H1 (cell line): ENCODE measurements around the gene ITGB4. TPM values are rescaled to one million over a fixed set of nuclear protein-coding genes. Genes with fewer than 3 reads are reported as not detected.
A peak's percentile ranks its signal among the peaks of the same experiment; 100 is the strongest.

ENCODE experiments used
- CTCF ChIA-PET: fragments of 300-600 bp; sonication (Branson Sonifier 250); formaldehyde crosslinking; loops from one replicate; lab custom pipeline; 2021; ENCODE audit not compliant: partially characterized antibody; lab: Charles Lee
- POLR2A ChIA-PET: fragments of 300-600 bp; sonication (Branson Sonifier 250); formaldehyde crosslinking; loops from one replicate; lab custom pipeline; 2021; ENCODE audit warnings: inconsistent platforms; ENCODE audit not compliant: partially characterized antibody; lab: Charles Lee
- DNase-seq, 2 experiments: peaks; one replicate each; pipeline versions ENCODE4 v3.0.0 to v3.0.0-alpha.2; 2010 to 2022; ENCODE audit warnings: low spot score in 2 of 2, low read depth in 1 of 2, mixed read lengths in 1 of 2
- FAIRE-seq: peaks from 2 replicates; lab custom pipeline; 2011; peaks lifted over from hg19 to GRCh38; lab: Jason Lieb, UNC
- H2AFZ ChIP-seq: 2 replicates; pipeline ENCODE4 v1.8.1; 2012; ENCODE audit warnings: low read length, inconsistent platforms
- H2AK5ac ChIP-seq: 2 replicates; pipeline ENCODE4 v1.6.1; 2013; ENCODE audit warnings: low read depth, low read length
- H2BK120ac ChIP-seq: replicated peaks from 2 replicates; pipeline ENCODE3; 2013; ENCODE audit warnings: low read depth, low read length, inconsistent platforms
- H2BK12ac ChIP-seq: 2 replicates; pipeline ENCODE4 v1.6.1; 2013; ENCODE audit warnings: low read depth, low read length
- H2BK15ac ChIP-seq: 2 replicates; pipeline ENCODE4 v1.6.1; 2013; ENCODE audit warnings: low read length
- H2BK20ac ChIP-seq: 2 replicates; pipeline ENCODE4 v1.6.1; 2013; ENCODE audit warnings: low read length
- H2BK5ac ChIP-seq: 2 replicates; pipeline ENCODE4 v1.6.1; 2013; ENCODE audit warnings: low read depth, low read length
- H3K14ac ChIP-seq: 2 replicates; pipeline ENCODE4 v1.6.1; 2013; ENCODE audit warnings: inconsistent platforms; ENCODE audit not compliant: insufficient read length
- H3K18ac ChIP-seq: 2 replicates; pipeline ENCODE4 v1.6.1; 2013; ENCODE audit warnings: low read length; ENCODE audit errors: extremely low read depth
- H3K23ac ChIP-seq: 2 replicates; pipeline ENCODE4 v1.6.1; 2013; ENCODE audit warnings: inconsistent platforms; ENCODE audit not compliant: insufficient read length
- H3K23me2 ChIP-seq: 2 replicates; pipeline ENCODE4 v1.6.1; 2013; ENCODE audit warnings: low read depth, low read length
- H3K27ac ChIP-seq: 2 replicates; pipeline ENCODE4 v1.6.1; 2011; ENCODE audit warnings: low read depth, low read length, inconsistent platforms
- H3K27me3 ChIP-seq, 4 experiments: replicated peaks in 1 of 4; 1 replicate in 1 of 4; 2 replicates in 3 of 4; pipeline versions ENCODE4 v1.6.1 to v1.8.1; 2011 to 2013; ENCODE audit warnings: low read length in 3 of 4, mild to moderate bottlenecking in 3 of 4, inconsistent platforms in 2 of 4, mixed read lengths in 2 of 4, moderate library complexity in 1 of 4; ENCODE audit not compliant: control insufficient read depth in 3 of 4, insufficient read depth in 3 of 4; ENCODE audit errors: extremely low read depth in 1 of 4
- H3K36me3 ChIP-seq, 4 experiments: 2 replicates each; pipeline versions ENCODE4 v1.6.1 to v1.8.1; 2011 to 2013; ENCODE audit warnings: mild to moderate bottlenecking in 4 of 4, low read length in 3 of 4, moderate library complexity in 2 of 4, control low read depth in 1 of 4, inconsistent platforms in 1 of 4; ENCODE audit not compliant: insufficient read depth in 4 of 4, control insufficient read depth in 2 of 4
- H3K4ac ChIP-seq: replicated peaks from 2 replicates; pipeline ENCODE3; 2013; ENCODE audit warnings: low read length, low read depth, mixed read lengths, inconsistent platforms; ENCODE audit not compliant: insufficient read length
- H3K4me1 ChIP-seq, 4 experiments: replicated peaks in 1 of 4; 1 replicate in 1 of 4; 2 replicates in 3 of 4; pipeline versions ENCODE4 v1.6.1 to v1.8.1; 2011 to 2013; ENCODE audit warnings: low read length in 3 of 4, inconsistent platforms in 2 of 4, mixed read lengths in 1 of 4; ENCODE audit not compliant: insufficient read depth in 4 of 4, control insufficient read depth in 3 of 4
- H3K4me2 ChIP-seq, 2 experiments: 2 replicates each; pipeline versions ENCODE4 v1.6.1 to v1.8.1; 2011 to 2013; ENCODE audit warnings: low read depth in 2 of 2, low read length in 2 of 2, control low read depth in 1 of 2, inconsistent platforms in 1 of 2, mild to moderate bottlenecking in 1 of 2; ENCODE audit not compliant: insufficient read depth in 1 of 2
- H3K4me3 ChIP-seq, 4 experiments: fragments of 200-600, 300-600 bp in 1 of 4; sonication (generic), shearing (Covaris generic), sonication (Bioruptor Twin) in 1 of 4; 2 replicates each; pipeline versions ENCODE4 v1.5.1 to v1.8.1; 2011 to 2016; ENCODE audit warnings: low read length in 4 of 4, low read depth in 3 of 4, control low read depth in 2 of 4, inconsistent platforms in 2 of 4, mild to moderate bottlenecking in 2 of 4, mixed read lengths in 1 of 4, moderate library complexity in 1 of 4; ENCODE audit not compliant: insufficient read depth in 2 of 4; ENCODE audit errors: extremely low read depth in 1 of 4
- H3K56ac ChIP-seq: replicated peaks from 2 replicates; pipeline ENCODE3; 2013; ENCODE audit warnings: low read depth, mild to moderate bottlenecking, mixed read lengths, low read length, inconsistent platforms; ENCODE audit not compliant: insufficient read length
- H3K79me1 ChIP-seq: 2 replicates; pipeline ENCODE4 v1.6.1; 2013; ENCODE audit warnings: low read depth, low read length, control low read depth
- H3K79me2 ChIP-seq, 2 experiments: 2 replicates each; pipeline versions ENCODE4 v1.6.1 to v1.8.1; 2012 to 2013; ENCODE audit warnings: low read length in 2 of 2, mild to moderate bottlenecking in 2 of 2, inconsistent platforms in 1 of 2; ENCODE audit not compliant: insufficient read depth in 2 of 2, control insufficient read depth in 1 of 2
- H3K9ac ChIP-seq, 4 experiments: replicated peaks in 1 of 4; 1 replicate in 1 of 4; 2 replicates in 3 of 4; pipeline versions ENCODE4 v1.6.1 to v1.8.1; 2011 to 2013; ENCODE audit warnings: low read depth in 3 of 4, low read length in 3 of 4, control low read depth in 2 of 4, mild to moderate bottlenecking in 2 of 4, moderate library complexity in 2 of 4, inconsistent platforms in 1 of 4; ENCODE audit errors: extremely low read depth in 1 of 4
- H3K9me3 ChIP-seq, 2 experiments: 2 replicates each; pipeline versions ENCODE4 v1.6.1 to v1.8.1; 2012 to 2013; ENCODE audit warnings: mild to moderate bottlenecking in 2 of 2, moderate library complexity in 2 of 2, control low read depth in 1 of 2, inconsistent platforms in 1 of 2, low read depth in 1 of 2, low read length in 1 of 2, mixed read lengths in 1 of 2; ENCODE audit not compliant: insufficient read depth in 2 of 2
- H4K20me1 ChIP-seq, 2 experiments: replicated peaks in 1 of 2; 2 replicates each; pipeline versions ENCODE3 to v1.8.1; 2011 to 2013; ENCODE audit warnings: inconsistent platforms in 2 of 2, low read length in 2 of 2, mild to moderate bottlenecking in 1 of 2; ENCODE audit not compliant: insufficient read depth in 2 of 2, control insufficient read depth in 1 of 2
- H4K5ac ChIP-seq: 2 replicates; pipeline ENCODE4 v1.6.1; 2013; ENCODE audit warnings: low read length, low read depth, mixed read lengths, inconsistent platforms; ENCODE audit not compliant: insufficient read length
- H4K8ac ChIP-seq: 2 replicates; pipeline ENCODE4 v1.8.0; 2013; ENCODE audit warnings: mild to moderate bottlenecking, moderate library complexity, low read length, inconsistent platforms; ENCODE audit not compliant: insufficient read depth; ENCODE audit errors: extremely low read depth
- H4K91ac ChIP-seq: replicated peaks from 2 replicates; pipeline ENCODE3; 2013; ENCODE audit warnings: low read length, mixed read lengths, inconsistent platforms; ENCODE audit not compliant: insufficient read length
- CEBPB ChIP-seq: IDR thresholded peaks from 2 replicates; pipeline ENCODE4 v1.6.1; 2012; ENCODE audit warnings: low read depth, low read length
- CREB1 ChIP-seq: IDR thresholded peaks from 2 replicates; pipeline ENCODE4 v1.6.1; 2012; ENCODE audit warnings: inconsistent platforms
- SAP30 ChIP-seq: fragments of 300-600 bp; sonication (generic); IDR thresholded peaks from 2 replicates; pipeline ENCODE4 v1.7.1; 2012; ENCODE audit warnings: low read length, moderate library complexity, mild to moderate bottlenecking, inconsistent platforms; ENCODE audit not compliant: insufficient read depth, insufficient replicate concordance
- SP1 ChIP-seq: IDR thresholded peaks from 2 replicates; pipeline ENCODE4 v1.6.1; 2011; ENCODE audit warnings: low read depth, low read length
- SRF ChIP-seq: IDR thresholded peaks from 2 replicates; pipeline ENCODE4 v1.6.1; 2011; ENCODE audit warnings: mild to moderate bottlenecking, low read depth, low read length, moderate library complexity
- WGBS, 2 experiments: shearing (Covaris generic) in 1 of 2; methylation state at CpG; one replicate each; pipeline versions ENCODE4 v1.1.6 to v1.1.7; 2013 to 2015; ENCODE audit warnings: low lambda C conversion rate in 2 of 2, mixed read lengths in 2 of 2, inconsistent platforms in 1 of 2, low coverage in 1 of 2, missing lambda C conversion rate in 1 of 2; ENCODE audit not compliant: insufficient replicate concordance in 2 of 2, insufficient coverage in 1 of 2, insufficient read length in 1 of 2; ENCODE audit errors: extremely low coverage in 1 of 2, missing lambda C conversion rate in 1 of 2; 5-methylcytosine and 5-hydroxymethylcytosine counted together
- polyA plus RNA-seq, 7 experiments: library from polyadenylated mRNA; depleted of rRNA in 3 of 7; stranded (reverse) in 5 of 7; unstranded in 2 of 7; fragments of >200 nt in 5 of 7; fragments of 200-250 nt in 2 of 7; gene quantifications; 1 replicate in 5 of 7; 2 replicates in 1 of 7; 4 replicates in 1 of 7; pipeline versions ENCODE4 v1.2.1 to v1.2.3, GENCODE V29; 2011 to 2013; ENCODE audit warnings: missing spikeins in 2 of 7, mixed read lengths in 2 of 7
- total RNA-seq: library from RNA; stranded (reverse); fragmentation: NEBNext Ultra II Directional; extraction: Animal tissue kit (Norgen Biotek cat#: 25700); gene quantifications from 2 replicates; pipeline ENCODE4 v1.2.1, GENCODE V29; 2021
- TF ChIP-seq, protein P1 (sequence below): IDR thresholded peaks from 2 replicates; pipeline ENCODE4 v1.6.1; 2011; ENCODE audit warnings: low read length, improper control_type of control experiment
- TF ChIP-seq, protein P2 (sequence below), 3 experiments: IDR thresholded peaks; 1 replicate in 2 of 3; 2 replicates in 1 of 3; pipeline versions ENCODE4 v1.5.1 to v1.6.1; 2011; ENCODE audit warnings: low read length in 3 of 3, mild to moderate bottlenecking in 3 of 3, inconsistent platforms in 2 of 3, low read depth in 1 of 3, moderate library complexity in 1 of 3; ENCODE audit not compliant: insufficient read depth in 1 of 3; ENCODE audit errors: control extremely low read depth in 1 of 3

ITGB4 gene
- total and polyA plus RNA-seq, 2 of the 8 experiments (the other 6 are each of a cell fraction or from before 2014, with no cell fraction given), result 5.2 to 5.6 TPM

DNA sequence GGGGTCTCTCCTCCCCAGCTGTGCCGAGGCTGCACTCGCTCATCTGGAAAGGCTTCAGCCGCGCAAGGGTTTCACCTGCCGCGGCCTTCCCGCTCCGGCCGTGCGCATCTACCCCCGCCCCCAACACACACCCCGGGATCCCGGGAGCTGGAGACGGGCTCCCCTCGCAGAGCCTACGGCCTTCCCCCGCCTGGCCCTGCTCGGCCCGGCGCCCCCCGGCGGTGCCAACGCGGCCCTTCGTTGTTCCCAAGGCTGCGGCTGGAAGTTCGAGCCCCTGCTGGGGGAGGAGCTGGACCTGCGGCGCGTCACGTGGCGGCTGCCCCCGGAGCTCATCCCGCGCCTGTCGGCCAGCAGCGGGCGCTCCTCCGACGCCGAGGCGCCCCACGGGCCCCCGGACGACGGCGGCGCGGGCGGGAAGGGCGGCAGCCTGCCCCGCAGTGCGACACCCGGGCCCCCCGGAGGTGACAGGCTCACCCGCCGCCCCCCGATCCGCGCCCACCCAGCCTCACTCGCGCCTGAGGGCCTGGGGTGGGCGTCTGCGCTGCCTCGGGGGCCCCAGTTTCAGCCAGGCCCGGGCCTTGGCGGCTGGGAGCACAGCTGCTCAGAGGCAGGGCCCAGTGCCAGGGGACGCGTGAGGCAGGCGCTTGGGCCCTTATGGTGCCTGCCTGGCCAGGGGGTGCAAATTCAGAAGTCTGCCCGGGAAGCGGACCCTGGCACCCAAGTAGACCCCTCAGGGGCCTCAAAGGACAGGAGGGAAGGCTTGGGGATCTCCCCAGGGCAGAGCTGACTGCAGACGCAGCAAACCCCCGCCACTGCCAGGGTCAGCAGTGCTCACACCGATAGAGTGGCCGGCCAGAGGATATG is 32.5 kb downstream of the ITGB4 start:
- Histone ChIP-seq H3K4me3 (peak overlapping the region; percentile 11 to 59 (median 21); a peak in 5 of 8 replicates), H2BK20ac (no peak overlapping the region), H2AFZ (peak overlapping the region; percentile 65; the same call in 1 of the 2 replicates), H3K4me2 (peak overlapping the region; percentile 7 to 73; a peak in 3 of 4 replicates), H3K18ac (no peak overlapping the region; the same call in none of the 2 replicates), H3K23me2 (no peaks in the 10 kb centered on the region; the same call in 1 of the 2 replicates), H3K79me1 (no peaks in the 10 kb centered on the region), H3K56ac (no peak overlapping the region), H2BK5ac (no peak overlapping the region), H4K91ac (peak overlapping the region; percentile 73), H3K9me3 (no peaks in the 10 kb centered on the region), H3K23ac (no peak overlapping the region), H3K79me2 (no peaks in the 10 kb centered on the region), H3K4me1 (peaks cover 0 to 7% (median 3%) of the 10 kb centered on the region in 4 experiments; a peak in 4 of 7 replicates), H2AK5ac (no peak overlapping the region), H3K9ac (peak overlapping the region in 3 of 4 experiments; percentile 29 to 53 (median 39); a peak in 4 of 7 replicates), H4K20me1 (peaks cover 0 to 5% of the 10 kb centered on the region in 2 experiments), H4K8ac (peak overlapping the region; percentile 89), H4K5ac (no peak overlapping the region), H2BK12ac (no peak overlapping the region), H3K14ac (no peak overlapping the region), H3K4ac (no peak overlapping the region), H2BK15ac (no peak overlapping the region), H2BK120ac (no peak overlapping the region), H3K36me3 (no peaks in the 10 kb centered on the region), H3K27me3 (peaks cover 0 to 2% (median 0%) of the 10 kb centered on the region in 4 experiments; a peak in 1 of 7 replicates), H3K27ac (no peak overlapping the region)
- ChIA-PET POLR2A (interaction anchor here (0.6 to 15.1 kb wide), 17 partner anchors 10 to 1215 kb away, joined by 3 to 425 read pairs (median 3); partner anchors contain the start of genes GALK1, ITGB4 and UNK), CTCF (interaction anchor here (0.6 to 19.5 kb wide), 40 partner anchors 8 to 516 kb away, joined by 3 to 359 read pairs (median 4); partner anchors contain the start of genes GALK1, RECQL5, SMIM5 and UNK)
- FAIRE-seq, result no peak
- peak; percentile 43 to 90 for DNase-seq
- WGBS, 2 experiments, result 29% methylated on average over 39 of the region's 76 CpGs; no CpG with 5 or more reads in 1 of the 2 experiments
- TF ChIP-seq, protein P1, sequence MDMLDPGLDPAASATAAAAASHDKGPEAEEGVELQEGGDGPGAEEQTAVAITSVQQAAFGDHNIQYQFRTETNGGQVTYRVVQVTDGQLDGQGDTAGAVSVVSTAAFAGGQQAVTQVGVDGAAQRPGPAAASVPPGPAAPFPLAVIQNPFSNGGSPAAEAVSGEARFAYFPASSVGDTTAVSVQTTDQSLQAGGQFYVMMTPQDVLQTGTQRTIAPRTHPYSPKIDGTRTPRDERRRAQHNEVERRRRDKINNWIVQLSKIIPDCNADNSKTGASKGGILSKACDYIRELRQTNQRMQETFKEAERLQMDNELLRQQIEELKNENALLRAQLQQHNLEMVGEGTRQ, result peak; percentile 91
- TF ChIP-seq CEBPB (no peak), SRF (peak; percentile 7; the same call in 1 of the 2 replicates), SAP30 (no peak), SP1 (no peak), CREB1 (peak; percentile 67)
- TF ChIP-seq, protein P2, sequence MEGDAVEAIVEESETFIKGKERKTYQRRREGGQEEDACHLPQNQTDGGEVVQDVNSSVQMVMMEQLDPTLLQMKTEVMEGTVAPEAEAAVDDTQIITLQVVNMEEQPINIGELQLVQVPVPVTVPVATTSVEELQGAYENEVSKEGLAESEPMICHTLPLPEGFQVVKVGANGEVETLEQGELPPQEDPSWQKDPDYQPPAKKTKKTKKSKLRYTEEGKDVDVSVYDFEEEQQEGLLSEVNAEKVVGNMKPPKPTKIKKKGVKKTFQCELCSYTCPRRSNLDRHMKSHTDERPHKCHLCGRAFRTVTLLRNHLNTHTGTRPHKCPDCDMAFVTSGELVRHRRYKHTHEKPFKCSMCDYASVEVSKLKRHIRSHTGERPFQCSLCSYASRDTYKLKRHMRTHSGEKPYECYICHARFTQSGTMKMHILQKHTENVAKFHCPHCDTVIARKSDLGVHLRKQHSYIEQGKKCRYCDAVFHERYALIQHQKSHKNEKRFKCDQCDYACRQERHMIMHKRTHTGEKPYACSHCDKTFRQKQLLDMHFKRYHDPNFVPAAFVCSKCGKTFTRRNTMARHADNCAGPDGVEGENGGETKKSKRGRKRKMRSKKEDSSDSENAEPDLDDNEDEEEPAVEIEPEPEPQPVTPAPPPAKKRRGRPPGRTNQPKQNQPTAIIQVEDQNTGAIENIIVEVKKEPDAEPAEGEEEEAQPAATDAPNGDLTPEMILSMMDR (IDR thresholded peaks at IDR 0.05; ENCODE audit: control extremely low read depth in 1 of 3, insufficient read depth in 1 of 3, low read depth in 1 of 3, low read length in 3 of 3), result peak; percentile 73 to 74 (median 74)
